ENCODE measurements around the gene STAT3. TPM values are rescaled to one million over a fixed set of nuclear protein-coding genes. Genes with fewer than 3 reads are reported as not detected.

The STAT3 gene
- polyA plus RNA-seq, 2 of the 4 experiments (the other 2 are of a cell fraction) = 72.8 to 97.8 TPM

- H3K4me2 ChIP-seq = no peak overlapping the region
- H3K4me3 ChIP-seq = no peak overlapping the region
- ATAC-seq (no peak), DNase-seq (ENCODE audit: low read depth in 1 of 2, low spot score in 1 of 2) (no peak), FAIRE-seq (no peak)
- H3K4me1 ChIP-seq = peaks cover 66% of the 10 kb centered on the region
- no peaks in the 10 kb centered on the region for H3K9me3 ChIP-seq
- ChIA-PET CTCF (interaction anchor here (1.9 kb wide), 1 partner anchor 49 kb away, joined by 6 read pairs; no protein-coding TSS in a partner anchor), POLR2A (no interaction called here)
- no peak for TF ChIP-seq GATA3 (IDR thresholded peaks at IDR 0.05; ENCODE audit: borderline replicate concordance)
- TF ChIP-seq HDAC2 (IDR thresholded peaks at IDR 0.05) = no peak
- TF ChIP-seq NFE2L2 (conservative IDR thresholded peaks at IDR 0.05; ENCODE audit: low read length) = no peak
- TF ChIP-seq PHF8 (IDR thresholded peaks at IDR 0.05; ENCODE audit: borderline replicate concordance, low read depth) = no peak
- no peak for TF ChIP-seq KDM5A (IDR thresholded peaks at IDR 0.05)
- TF ChIP-seq HES2 (IDR thresholded peaks at IDR 0.05) = no peak
- no peak for TF ChIP-seq ATOH8 (CRISPR knock-in tag; IDR thresholded peaks at IDR 0.05; ENCODE audit: low read depth)
- no peak for TF ChIP-seq TFCP2L1 (CRISPR knock-in tag; IDR thresholded peaks at IDR 0.05)
- TF ChIP-seq MYC (IDR thresholded peaks at IDR 0.05; ENCODE audit: borderline replicate concordance, low read length) = no peak
- TF ChIP-seq KDM1A (IDR thresholded peaks at IDR 0.05; ENCODE audit: low read depth) = no peak
- no peak for TF ChIP-seq ZNF302 (CRISPR knock-in tag; IDR thresholded peaks at IDR 0.05)
- no peak for TF ChIP-seq EHF (CRISPR knock-in tag; IDR thresholded peaks at IDR 0.05)
- TF ChIP-seq NR3C1 (IDR thresholded peaks at IDR 0.05) = no peak
- TF ChIP-seq HOXB5 (CRISPR knock-in tag; IDR thresholded peaks at IDR 0.05) = no peak
- TF ChIP-seq POLR2AphosphoS2 (conservative IDR thresholded peaks at IDR 0.05; ENCODE audit: low read length) = no peak
- TF ChIP-seq BCL3 (IDR thresholded peaks at IDR 0.05) = no peak
- no peak for TF ChIP-seq RAD21 (conservative IDR thresholded peaks at IDR 0.05 in 1 of 2, IDR thresholded peaks at IDR 0.05 in 1 of 2)
- no peak for TF ChIP-seq TP53 (CRISPR knock-in tag; IDR thresholded peaks at IDR 0.05)
- no peak for TF ChIP-seq CHD4 (IDR thresholded peaks at IDR 0.05; ENCODE audit: borderline replicate concordance)
- H3K27ac ChIP-seq = no peak overlapping the region
Observed at GRCh38 chr17:42271779-42272035, 116.5 kb downstream of the STAT3 start.

- ATAC-seq = no peak
- ChIA-PET CTCF (interaction anchor here (1.9 kb wide), 1 partner anchor 49 kb away, joined by 6 read pairs; no protein-coding TSS in a partner anchor), POLR2A (interaction anchor here (0.6 kb wide), 1 partner anchor 50 kb away, joined by 4 read pairs; no protein-coding TSS in a partner anchor)
- no peak for FAIRE-seq
- H3K9me3 ChIP-seq = no peaks in the 10 kb centered on the region
- H3K27ac ChIP-seq = no peak overlapping the region
- 89% methylated on average over 3 of the region's 3 CpGs for WGBS (ENCODE audit: missing lambda C conversion rate)
- TF ChIP-seq NR3C1 (IDR thresholded peaks at IDR 0.05) = no peak
- no peak for TF ChIP-seq HDAC2 (IDR thresholded peaks at IDR 0.05)
- no peak for TF ChIP-seq FOSL2 (IDR thresholded peaks at IDR 0.05)
- TF ChIP-seq FOSL2 (CRISPR knock-in tag; IDR thresholded peaks at IDR 0.05) = no peak
- TF ChIP-seq MAZ (IDR thresholded peaks at IDR 0.05; ENCODE audit: borderline replicate concordance, low read depth, low read length) = no peak
- TF ChIP-seq JUNB (IDR thresholded peaks at IDR 0.05) = no peak
- no peak for TF ChIP-seq HES2 (IDR thresholded peaks at IDR 0.05)
- TF ChIP-seq KDM1A (IDR thresholded peaks at IDR 0.05; ENCODE audit: low read depth) = no peak
- no peak for TF ChIP-seq TP53 (CRISPR knock-in tag; IDR thresholded peaks at IDR 0.05)
- no peak for TF ChIP-seq RFX5 (IDR thresholded peaks at IDR 0.05)
- H3K4me3 ChIP-seq = no peak overlapping the region
- no peak for DNase-seq (ENCODE audit: low read depth in 1 of 2, low spot score in 1 of 2)
- no peak overlapping the region for H3K4me2 ChIP-seq
- H3K4me1 ChIP-seq = peaks cover 71% of the 10 kb centered on the region
Observed at GRCh38 chr17:42271006-42271778, 117.0 kb downstream of the STAT3 start.
